DLD1 (cell line): ENCODE data around the gene THEM5.

ENCODE experiments used
- in situ Hi-C: cut with HindIII; loops from 2 replicates; pipeline ENCODE4 v1.10.0; 2017; ENCODE audit warnings: low sequenced_read_pairs

THEM5 gene

GRCh38 chr1:151803164-151803563, 50.3 kb downstream of the THEM5 start:
- in situ Hi-C loops = no loop called here

GRCh38 chr1:151802372-151802771, 51.1 kb downstream of the THEM5 start:
- in situ Hi-C loops = no loop called here

GRCh38 chr1:151801846-151802245, 51.7 kb downstream of the THEM5 start:
- in situ Hi-C loops = no loop called here

- in situ Hi-C loops = no loop called here
Observed at GRCh38 chr1:151801310-151801820, 52.1 kb downstream of the THEM5 start.

- in situ Hi-C loops = no loop called here
Observed at GRCh38 chr1:151800830-151801229, 52.7 kb downstream of the THEM5 start.

GRCh38 chr1:151799179-151800022, 54.1 kb downstream of the THEM5 start:
- in situ Hi-C loops = no loop called here

GRCh38 chr1:151798571-151798970, 54.9 kb downstream of the THEM5 start:
- in situ Hi-C loops = no loop called here
